IPS-18a (cell line): ENCODE data around the gene RIPK1.
A peak's percentile ranks its signal among the peaks of the same experiment; 100 is the strongest.

Source experiments
- H3K27ac ChIP-seq: one replicate; pipeline ENCODE4 v1.5.1; 2013; ENCODE audit warnings: low read length
- H3K27me3 ChIP-seq: one replicate; pipeline ENCODE4 v1.6.1; 2013; ENCODE audit warnings: mild to moderate bottlenecking, low read length; ENCODE audit not compliant: control insufficient read depth, insufficient read depth
- H3K36me3 ChIP-seq: one replicate; pipeline ENCODE4 v1.6.1; 2013; ENCODE audit warnings: low read depth, low read length; ENCODE audit not compliant: control insufficient read depth
- H3K4me1 ChIP-seq: one replicate; pipeline ENCODE4 v1.6.1; 2013; ENCODE audit warnings: low read depth, low read length; ENCODE audit not compliant: control insufficient read depth
- H3K4me3 ChIP-seq: one replicate; pipeline ENCODE4 v1.5.1; 2013; ENCODE audit warnings: low read length
- H3K9ac ChIP-seq: one replicate; pipeline ENCODE4 v1.6.1; 2013; ENCODE audit warnings: mild to moderate bottlenecking, low read length, moderate library complexity
- H3K9me3 ChIP-seq: one replicate; pipeline ENCODE4 v1.6.1; 2013; ENCODE audit warnings: low read depth, low read length; ENCODE audit not compliant: control insufficient read depth

RIPK1 gene

DNA sequence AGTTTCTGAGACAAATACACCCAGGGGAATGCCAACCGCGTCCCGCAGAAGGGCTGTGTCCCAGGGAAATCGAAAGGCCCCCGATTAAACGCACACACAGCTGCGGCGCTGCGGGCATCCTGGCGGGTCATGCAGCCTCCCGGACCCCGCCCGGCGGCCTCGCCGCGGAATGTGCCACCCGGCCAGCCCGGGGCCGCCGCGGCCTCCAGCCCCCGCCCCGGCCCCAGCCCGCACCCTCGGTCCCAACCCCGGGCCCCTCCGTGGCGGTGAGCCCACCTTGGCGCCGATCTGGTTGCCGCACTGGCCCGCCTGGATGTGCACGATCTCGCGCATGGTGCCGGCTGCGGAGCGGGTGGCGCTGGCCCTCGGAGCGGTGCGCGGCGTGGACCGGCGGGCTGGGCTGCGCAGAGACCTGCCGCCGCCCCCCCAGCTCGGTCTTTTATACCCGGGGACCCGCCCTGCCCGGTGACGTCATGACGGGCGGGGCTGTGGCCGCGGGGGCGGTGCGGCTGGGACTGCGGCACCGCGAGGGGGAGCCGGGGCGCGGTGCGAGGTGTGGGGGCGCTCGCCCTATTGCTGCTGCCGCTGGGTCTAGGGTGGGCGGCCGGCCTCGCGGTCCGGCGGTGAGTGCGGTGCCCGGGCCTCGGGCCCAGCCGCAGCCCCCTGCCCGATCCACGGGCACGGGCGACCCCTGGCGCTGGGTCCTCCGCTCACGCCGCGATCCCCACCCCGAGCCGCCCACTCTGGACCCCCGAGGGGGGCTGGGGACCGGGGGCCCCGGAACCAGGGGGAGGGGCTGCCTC, 89.0 kb downstream of the RIPK1 start, which contains the start of gene TUBB2A:
TSS of gene TUBB2A (minus strand) at position 414 of the 803 bp plus-strand sequence. CDS start at position 333, 81 bp downstream.
- Histone ChIP-seq H3K9ac (peak within 1 kb of the TSS; percentile 56), H3K4me1 (peaks cover 31% of the 10 kb centered on the region), H3K4me3 (peak within 1 kb of the TSS; percentile 89), H3K9me3 (no peaks in the 10 kb centered on the region), H3K27ac (peak within 1 kb of the TSS; percentile 47), H3K36me3 (peaks cover 25% of the 10 kb centered on the region), H3K27me3 (no peaks in the 10 kb centered on the region)

DNA sequence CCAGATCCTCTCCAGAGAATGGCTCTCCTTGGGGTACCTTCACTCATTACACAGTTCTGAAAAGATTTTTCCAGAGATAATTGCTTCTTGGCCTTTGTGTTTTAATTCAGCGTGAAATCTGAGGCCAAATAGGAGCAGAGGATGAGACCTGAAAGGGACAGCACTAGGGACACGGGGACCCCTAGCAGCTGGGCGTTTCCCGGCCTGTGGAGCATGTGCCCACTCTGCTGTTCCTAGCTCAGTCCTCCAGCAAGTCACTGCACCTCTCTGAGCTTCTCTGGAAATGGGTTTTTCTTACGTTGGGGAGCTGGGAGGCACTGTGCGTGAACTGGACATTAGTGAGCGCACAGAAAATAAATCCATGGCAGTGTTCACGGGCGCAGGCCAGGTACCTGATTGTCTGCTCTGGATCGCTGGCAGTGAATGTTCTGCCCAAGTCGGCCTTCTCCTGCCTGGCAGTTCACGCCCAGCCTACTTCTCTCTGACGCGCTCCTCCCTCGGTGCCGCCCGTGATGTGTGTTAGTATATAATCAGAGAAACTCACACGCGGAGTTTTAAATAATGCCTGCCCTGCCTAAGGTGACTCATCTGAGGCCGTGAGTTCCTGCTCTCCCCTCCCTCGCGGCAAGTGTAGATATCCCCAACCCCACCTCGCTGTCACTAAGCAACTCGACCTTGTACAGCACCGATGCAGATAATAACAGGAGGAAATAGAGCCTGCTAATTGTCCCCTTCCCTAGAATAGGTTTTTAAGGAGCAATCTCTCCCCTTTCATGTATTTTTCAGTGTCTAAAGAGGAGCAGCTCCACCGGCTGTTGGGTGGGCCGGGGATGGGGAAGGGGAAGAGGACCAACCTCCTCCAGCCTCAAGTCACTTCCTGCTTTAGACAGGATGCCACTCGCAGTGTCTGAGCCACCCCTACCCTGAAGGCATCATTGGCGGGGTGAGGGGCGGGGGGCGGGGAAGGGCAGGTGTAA, 91.8 kb downstream of the RIPK1 start:
- Histone ChIP-seq H3K9ac (no peak overlapping the region), H3K36me3 (peaks cover 8% of the 10 kb centered on the region), H3K9me3 (no peaks in the 10 kb centered on the region), H3K4me3 (no peak overlapping the region), H3K4me1 (peaks cover 46% of the 10 kb centered on the region), H3K27me3 (no peaks in the 10 kb centered on the region), H3K27ac (no peak overlapping the region)

DNA sequence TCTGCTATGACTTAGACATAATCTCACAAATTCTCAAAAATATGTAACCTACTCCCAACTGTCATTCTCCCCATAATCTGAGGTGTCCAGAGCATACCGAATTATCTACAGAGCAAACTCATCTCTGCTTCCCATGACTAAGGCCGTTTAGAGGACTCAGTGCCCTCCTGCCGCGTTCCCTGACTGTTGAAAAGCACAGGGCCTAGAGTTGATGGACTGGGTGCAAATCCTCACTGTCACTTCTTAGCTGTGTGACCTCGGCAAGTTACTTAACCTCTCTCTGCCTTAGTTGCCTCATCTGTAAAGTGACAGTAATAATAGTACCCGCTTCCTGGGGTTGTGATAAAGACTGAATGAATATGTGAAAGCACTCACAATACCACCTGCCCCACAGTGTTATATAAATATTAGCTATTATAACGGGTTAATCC, 93.8 kb downstream of the RIPK1 start:
- Histone ChIP-seq H3K9ac (peak overlapping the region; percentile 83), H3K27ac (no peak overlapping the region), H3K27me3 (no peaks in the 10 kb centered on the region), H3K4me1 (peaks cover 65% of the 10 kb centered on the region), H3K9me3 (no peaks in the 10 kb centered on the region), H3K4me3 (peak overlapping the region; percentile 79), H3K36me3 (no peaks in the 10 kb centered on the region)

DNA sequence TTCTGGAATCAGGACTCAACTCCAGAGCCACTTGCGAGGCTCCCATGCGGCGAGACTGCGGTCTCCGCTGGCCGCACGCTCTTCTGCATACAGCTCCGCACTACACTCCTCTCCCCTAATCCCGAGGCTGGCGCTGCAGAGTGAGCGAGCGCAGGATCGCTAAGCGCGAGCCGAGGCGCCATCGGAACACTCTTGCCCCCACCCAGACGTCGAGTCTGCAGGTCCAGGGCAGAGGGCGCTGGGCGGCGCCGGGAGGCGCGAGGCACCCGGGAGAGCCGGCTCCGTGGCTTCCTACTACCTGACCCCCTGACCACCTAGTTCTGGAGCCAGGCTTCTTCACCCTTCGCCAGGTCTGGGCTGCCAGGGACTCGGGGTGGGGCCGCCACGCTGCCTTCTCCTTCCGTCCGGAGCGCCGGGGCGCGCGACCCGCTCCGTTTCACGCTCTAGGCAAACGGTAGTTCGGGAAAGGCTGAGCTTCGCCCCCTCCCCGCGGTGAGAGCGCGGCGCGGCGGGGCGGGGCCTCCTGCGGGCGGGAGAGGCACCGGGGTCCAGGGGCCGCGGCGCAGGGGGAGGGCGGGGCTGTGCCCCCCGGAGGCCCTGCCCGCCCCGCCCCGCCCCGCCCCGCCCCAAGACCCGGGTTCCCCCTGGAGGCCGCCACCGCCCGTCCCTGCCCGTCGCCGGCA, 94.4 kb downstream of the RIPK1 start:
- Histone ChIP-seq H3K27ac (peak overlapping the region; percentile 66), H3K9me3 (no peaks in the 10 kb centered on the region), H3K9ac (peak overlapping the region; percentile 83), H3K4me3 (peak overlapping the region; percentile 79), H3K4me1 (peaks cover 69% of the 10 kb centered on the region), H3K27me3 (no peaks in the 10 kb centered on the region), H3K36me3 (no peaks in the 10 kb centered on the region)

DNA sequence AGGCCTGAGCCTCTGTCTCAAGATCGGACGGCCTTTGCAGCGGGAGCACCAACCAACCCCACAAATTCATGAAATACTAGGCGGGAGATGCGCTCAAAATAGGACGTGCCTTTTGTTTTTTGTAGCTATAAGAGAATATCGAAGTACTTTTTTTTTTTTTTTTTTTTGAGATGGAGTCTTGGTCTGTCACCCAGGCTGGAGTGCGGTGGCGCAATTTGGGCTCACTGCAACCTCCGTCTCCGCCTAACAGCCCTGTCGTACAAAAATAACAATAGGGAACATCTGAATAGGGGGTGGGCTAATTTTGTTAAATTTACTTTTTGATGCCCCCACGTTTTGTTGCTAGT, 94.9 kb downstream of the RIPK1 start:
- Histone ChIP-seq H3K27ac (no peak overlapping the region), H3K27me3 (no peaks in the 10 kb centered on the region)

DNA sequence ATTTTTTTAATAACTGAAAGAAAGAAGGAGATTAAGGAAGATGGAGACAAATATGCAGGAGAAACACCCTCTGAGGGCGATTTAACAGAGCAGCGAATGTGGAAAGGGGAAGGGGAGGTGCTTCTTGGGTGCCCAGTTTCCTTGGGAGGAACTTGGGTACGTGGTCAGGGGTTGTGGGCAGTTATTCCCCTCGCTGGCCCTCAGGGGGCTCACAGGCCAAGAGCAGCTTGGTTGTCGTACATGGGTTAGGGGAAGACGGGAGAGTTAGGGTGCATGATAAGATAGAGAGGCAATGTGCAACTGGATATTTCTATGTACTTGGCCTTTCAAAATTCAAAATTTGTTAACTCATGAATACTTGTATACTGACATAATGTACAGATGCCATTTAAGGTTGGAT, 96.1 kb downstream of the RIPK1 start:
- no peaks in the 10 kb centered on the region for H3K36me3 ChIP-seq
- no peak overlapping the region for H3K27ac ChIP-seq
- no peak overlapping the region for H3K9ac ChIP-seq
- H3K27me3 ChIP-seq, result no peaks in the 10 kb centered on the region
- peak overlapping the region; percentile 37 for H3K4me3 ChIP-seq
- H3K9me3 ChIP-seq, result no peaks in the 10 kb centered on the region
- peaks cover 58% of the 10 kb centered on the region for H3K4me1 ChIP-seq

More for the DNA sequence above, 94.9 kb downstream of the RIPK1 start:
- peak overlapping the region; percentile 79 for H3K4me3 ChIP-seq
- peaks cover 67% of the 10 kb centered on the region for H3K4me1 ChIP-seq
- no peaks in the 10 kb centered on the region for H3K36me3 ChIP-seq
- peak overlapping the region; percentile 12 for H3K9ac ChIP-seq
- no peaks in the 10 kb centered on the region for H3K9me3 ChIP-seq
